SK-N-SH treated with all-trans-retinoic acid at 6 μM for 48 hours (cell line): ENCODE measurements around the gene GALNT11.
A peak's percentile ranks its signal among the peaks of the same experiment; 100 is the strongest.

ENCODE experiments used
- ATAC-seq: fragments of 200-7000 bp; cut with Tn5 transposase; 3 replicates; pipeline ENCODE4 v1.9.1; 2020; ENCODE audit warnings: mild to moderate bottlenecking, moderate library complexity
- ARNTL ChIP-seq: fragments of 450-650 bp; formaldehyde crosslinking; IDR thresholded peaks from 2 replicates; pipeline ENCODE4 v1.5.0; 2020; ENCODE audit warnings: low read depth, mild to moderate bottlenecking, moderate library complexity, borderline replicate concordance
- BACH2 ChIP-seq: fragments of 250-450 bp; sonication (Bioruptor Pico); IDR thresholded peaks from 2 replicates; pipeline ENCODE4 v1.9.0; 2021; ENCODE audit warnings: mild to moderate bottlenecking, borderline replicate concordance
- CSDC2 ChIP-seq: fragments of 250-450 bp; sonication (Bioruptor Pico); IDR thresholded peaks from 2 replicates; pipeline ENCODE4 v1.5.0; 2020; ENCODE audit warnings: mild to moderate bottlenecking, moderate library complexity
- ESRRG ChIP-seq: fragments of 250-450 bp; sonication (Bioruptor Pico); IDR thresholded peaks from 2 replicates; pipeline ENCODE4 v1.6.1; 2021; ENCODE audit warnings: mild to moderate bottlenecking
- GLIS3 ChIP-seq: fragments of 250-450 bp; sonication (Bioruptor Pico); IDR thresholded peaks from 2 replicates; pipeline ENCODE4 v1.5.0; 2020; ENCODE audit warnings: mild to moderate bottlenecking, moderate library complexity
- PATZ1 ChIP-seq: fragments of 250-450 bp; sonication (Bioruptor Pico); IDR thresholded peaks from 2 replicates; pipeline ENCODE4 v1.8.0; 2020; ENCODE audit warnings: mild to moderate bottlenecking, moderate library complexity, borderline replicate concordance
- PPARA ChIP-seq: fragments of 250-450 bp; sonication (Bioruptor Pico); IDR thresholded peaks from 2 replicates; pipeline ENCODE4 v1.5.0; 2020; ENCODE audit warnings: mild to moderate bottlenecking, borderline replicate concordance
- RARB ChIP-seq: fragments of 250-450 bp; sonication (Bioruptor Pico); IDR thresholded peaks from 2 replicates; pipeline ENCODE4 v1.8.0; 2021; ENCODE audit warnings: mild to moderate bottlenecking, moderate library complexity
- SNAI2 ChIP-seq: fragments of 250-450 bp; sonication (Bioruptor Pico); IDR thresholded peaks from 2 replicates; pipeline ENCODE4 v1.5.0; 2020; ENCODE audit warnings: mild to moderate bottlenecking, moderate library complexity
- TCF4 ChIP-seq: fragments of 250-450 bp; sonication (Bioruptor Pico); IDR thresholded peaks from 2 replicates; pipeline ENCODE4 v1.8.0; 2021; ENCODE audit warnings: mild to moderate bottlenecking, moderate library complexity, borderline replicate concordance
- TOX ChIP-seq: fragments of 250-450 bp; sonication (Bioruptor Pico); IDR thresholded peaks from 2 replicates; pipeline ENCODE4 v1.8.0; 2021; ENCODE audit warnings: mild to moderate bottlenecking, moderate library complexity, borderline replicate concordance
- TSHZ2 ChIP-seq: fragments of 250-450 bp; sonication (Bioruptor Pico); IDR thresholded peaks from 2 replicates; pipeline ENCODE4 v1.5.0; 2020; ENCODE audit warnings: mild to moderate bottlenecking, moderate library complexity
- ZC3H10 ChIP-seq: fragments of 250-450 bp; sonication (Bioruptor Pico); IDR thresholded peaks from 2 replicates; pipeline ENCODE4 v1.5.1; 2021; ENCODE audit warnings: mild to moderate bottlenecking, moderate library complexity
- ZFP3 ChIP-seq: fragments of 250-450 bp; sonication (Bioruptor Pico); IDR thresholded peaks from 2 replicates; pipeline ENCODE4 v1.5.0; 2020; ENCODE audit warnings: mild to moderate bottlenecking, moderate library complexity
- ZFP30 ChIP-seq: fragments of 450-650 bp; formaldehyde crosslinking; IDR thresholded peaks from 2 replicates; pipeline ENCODE4 v1.5.0; 2022; ENCODE audit warnings: mild to moderate bottlenecking, moderate library complexity
- ZNF565 ChIP-seq: fragments of 450-650 bp; formaldehyde crosslinking; conservative IDR thresholded peaks from 2 replicates; pipeline ENCODE4 v1.5.0; 2020; ENCODE audit warnings: low read depth, mild to moderate bottlenecking, moderate library complexity
- ZNF70 ChIP-seq: fragments of 450-650 bp; formaldehyde crosslinking; IDR thresholded peaks from 2 replicates; pipeline ENCODE4 v1.5.0; 2020; ENCODE audit warnings: mild to moderate bottlenecking, moderate library complexity
- ZNF8 ChIP-seq: fragments of 450-650 bp; formaldehyde crosslinking; IDR thresholded peaks from 2 replicates; pipeline ENCODE4 v1.5.0; 2020; ENCODE audit warnings: mild to moderate bottlenecking, moderate library complexity
- TF ChIP-seq, protein P1 (sequence below): fragments of 250-450 bp; sonication (Bioruptor Pico); IDR thresholded peaks from 2 replicates; pipeline ENCODE4 v1.8.0; 2021; ENCODE audit warnings: low read depth, mild to moderate bottlenecking, moderate library complexity, borderline replicate concordance
- TF ChIP-seq, protein P2 (sequence below): fragments of 250-450 bp; sonication (Bioruptor Pico); IDR thresholded peaks from 2 replicates; pipeline ENCODE4 v1.5.1; 2021; ENCODE audit warnings: mild to moderate bottlenecking, moderate library complexity

The GALNT11 gene

DNA sequence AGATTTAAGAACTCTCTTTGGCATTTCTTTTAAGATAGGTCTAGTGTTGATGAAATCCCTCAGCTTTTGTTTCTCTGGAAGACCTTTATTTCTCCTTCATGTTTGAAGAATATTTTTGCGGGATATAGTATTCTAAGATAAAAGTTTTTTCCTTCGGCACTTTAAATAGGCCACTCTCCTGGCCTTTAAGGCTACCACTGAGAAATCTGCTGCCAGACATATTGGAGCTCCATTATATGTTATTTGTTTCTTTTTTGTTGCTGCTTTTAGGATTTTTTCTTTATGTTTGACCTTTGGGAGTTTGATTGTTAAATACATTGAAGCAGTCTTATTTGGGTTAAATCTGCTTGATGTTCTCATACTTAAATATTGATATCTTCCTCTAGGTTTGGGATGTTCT is 22.6 kb downstream of the GALNT11 start:
- TF ChIP-seq ESRRG (CRISPR knock-in tag) (no peak), ZNF70 (CRISPR knock-in tag) (no peak), GLIS3 (CRISPR knock-in tag) (no peak), ARNTL (CRISPR knock-in tag) (no peak), PATZ1 (CRISPR knock-in tag) (no peak), TCF4 (CRISPR knock-in tag) (no peak), CSDC2 (CRISPR knock-in tag) (no peak), TSHZ2 (CRISPR knock-in tag) (no peak), ZC3H10 (no peak), ZFP3 (CRISPR knock-in tag) (no peak), PPARA (CRISPR knock-in tag) (no peak), RARB (CRISPR knock-in tag) (no peak), BACH2 (CRISPR knock-in tag) (no peak), TOX (CRISPR knock-in tag) (no peak), ZFP30 (CRISPR knock-in tag) (no peak), SNAI2 (CRISPR knock-in tag) (no peak), ZNF8 (CRISPR knock-in tag) (no peak), ZNF565 (no peak)
- TF ChIP-seq, protein P1, sequence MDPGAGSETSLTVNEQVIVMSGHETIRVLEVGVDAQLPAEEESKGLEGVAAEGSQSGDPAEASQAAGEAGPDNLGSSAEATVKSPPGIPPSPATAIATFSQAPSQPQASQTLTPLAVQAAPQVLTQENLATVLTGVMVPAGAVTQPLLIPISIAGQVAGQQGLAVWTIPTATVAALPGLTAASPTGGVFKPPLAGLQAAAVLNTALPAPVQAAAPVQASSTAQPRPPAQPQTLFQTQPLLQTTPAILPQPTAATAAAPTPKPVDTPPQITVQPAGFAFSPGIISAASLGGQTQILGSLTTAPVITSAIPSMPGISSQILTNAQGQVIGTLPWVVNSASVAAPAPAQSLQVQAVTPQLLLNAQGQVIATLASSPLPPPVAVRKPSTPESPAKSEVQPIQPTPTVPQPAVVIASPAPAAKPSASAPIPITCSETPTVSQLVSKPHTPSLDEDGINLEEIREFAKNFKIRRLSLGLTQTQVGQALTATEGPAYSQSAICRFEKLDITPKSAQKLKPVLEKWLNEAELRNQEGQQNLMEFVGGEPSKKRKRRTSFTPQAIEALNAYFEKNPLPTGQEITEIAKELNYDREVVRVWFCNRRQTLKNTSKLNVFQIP (CRISPR knock-in tag): no peak
- TF ChIP-seq, protein P2, sequence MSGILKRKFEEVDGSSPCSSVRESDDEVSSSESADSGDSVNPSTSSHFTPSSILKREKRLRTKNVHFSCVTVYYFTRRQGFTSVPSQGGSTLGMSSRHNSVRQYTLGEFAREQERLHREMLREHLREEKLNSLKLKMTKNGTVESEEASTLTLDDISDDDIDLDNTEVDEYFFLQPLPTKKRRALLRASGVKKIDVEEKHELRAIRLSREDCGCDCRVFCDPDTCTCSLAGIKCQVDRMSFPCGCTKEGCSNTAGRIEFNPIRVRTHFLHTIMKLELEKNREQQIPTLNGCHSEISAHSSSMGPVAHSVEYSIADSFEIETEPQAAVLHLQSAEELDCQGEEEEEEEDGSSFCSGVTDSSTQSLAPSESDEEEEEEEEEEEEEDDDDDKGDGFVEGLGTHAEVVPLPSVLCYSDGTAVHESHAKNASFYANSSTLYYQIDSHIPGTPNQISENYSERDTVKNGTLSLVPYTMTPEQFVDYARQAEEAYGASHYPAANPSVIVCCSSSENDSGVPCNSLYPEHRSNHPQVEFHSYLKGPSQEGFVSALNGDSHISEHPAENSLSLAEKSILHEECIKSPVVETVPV (CRISPR knock-in tag): no peak
- TF ChIP-seq, all 23 proteins: peak for 0
- no peak for ATAC-seq

DNA sequence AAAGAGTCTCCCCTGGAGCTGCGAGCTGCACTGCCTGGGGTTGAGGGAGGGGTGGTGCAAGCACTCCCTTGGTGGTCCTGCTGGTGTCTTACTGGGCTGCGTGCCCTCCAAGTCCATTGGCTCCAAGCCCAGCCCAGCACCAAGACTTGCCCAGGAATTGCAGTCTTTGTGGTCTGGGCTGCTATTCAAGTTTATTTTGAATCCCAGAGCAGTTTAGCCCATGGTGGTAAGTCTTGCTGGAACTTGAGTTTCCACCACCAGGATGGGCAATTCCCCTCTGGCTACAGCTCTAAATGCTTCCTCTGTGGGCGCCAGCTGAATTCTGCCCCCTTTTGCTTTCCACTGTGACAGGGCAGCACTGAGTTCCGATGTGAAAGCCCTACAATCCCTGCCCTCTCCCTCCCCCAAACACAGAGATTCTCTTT is 25.1 kb downstream of the GALNT11 start:
- peak; percentile 15; the same call in 1 of the 3 replicates for ATAC-seq
- TF ChIP-seq PATZ1 (CRISPR knock-in tag) (no peak), TSHZ2 (CRISPR knock-in tag) (no peak), TOX (CRISPR knock-in tag) (no peak), CSDC2 (CRISPR knock-in tag) (no peak), GLIS3 (CRISPR knock-in tag) (no peak), PPARA (CRISPR knock-in tag) (no peak), ARNTL (CRISPR knock-in tag) (no peak), BACH2 (CRISPR knock-in tag) (no peak), ZFP30 (CRISPR knock-in tag) (no peak), SNAI2 (CRISPR knock-in tag) (no peak), RARB (CRISPR knock-in tag) (no peak), ZNF70 (CRISPR knock-in tag) (no peak)
- TF ChIP-seq, protein P1 (CRISPR knock-in tag): no peak
- TF ChIP-seq, protein P2 (CRISPR knock-in tag): no peak
